GM19397 (cell line): ENCODE results near the gene GMFB.

ENCODE experiments used
- ATAC-seq: cut with Tn5 transposase; IDR thresholded peaks from one replicate; pipeline ENCODE4 v1.9.1; 2021; ENCODE audit warnings: mild to moderate bottlenecking, moderate library complexity; ENCODE audit not compliant: unreplicated experiment

GMFB gene

DNA sequence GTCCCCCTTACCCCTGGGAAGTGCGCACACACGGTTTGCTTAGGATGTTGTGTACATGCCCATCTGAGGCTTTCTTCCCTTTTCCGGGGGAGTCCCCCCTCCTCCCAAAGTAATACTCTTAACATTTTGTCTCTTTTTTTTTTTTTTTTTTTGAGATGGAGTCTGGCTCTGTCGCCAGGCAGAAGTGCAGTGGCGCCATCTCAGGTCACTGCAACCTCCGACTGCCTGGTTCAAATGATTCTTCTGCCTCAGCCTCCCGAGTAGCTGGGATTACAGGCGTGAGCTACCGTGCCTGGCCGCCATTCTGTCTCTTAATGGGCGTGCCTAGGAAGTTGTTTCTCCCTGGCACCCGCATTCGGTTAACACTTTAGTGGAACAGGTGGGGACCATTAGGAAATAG lies 4.5 kb upstream of the GMFB start:
- ATAC-seq = no peak

DNA sequence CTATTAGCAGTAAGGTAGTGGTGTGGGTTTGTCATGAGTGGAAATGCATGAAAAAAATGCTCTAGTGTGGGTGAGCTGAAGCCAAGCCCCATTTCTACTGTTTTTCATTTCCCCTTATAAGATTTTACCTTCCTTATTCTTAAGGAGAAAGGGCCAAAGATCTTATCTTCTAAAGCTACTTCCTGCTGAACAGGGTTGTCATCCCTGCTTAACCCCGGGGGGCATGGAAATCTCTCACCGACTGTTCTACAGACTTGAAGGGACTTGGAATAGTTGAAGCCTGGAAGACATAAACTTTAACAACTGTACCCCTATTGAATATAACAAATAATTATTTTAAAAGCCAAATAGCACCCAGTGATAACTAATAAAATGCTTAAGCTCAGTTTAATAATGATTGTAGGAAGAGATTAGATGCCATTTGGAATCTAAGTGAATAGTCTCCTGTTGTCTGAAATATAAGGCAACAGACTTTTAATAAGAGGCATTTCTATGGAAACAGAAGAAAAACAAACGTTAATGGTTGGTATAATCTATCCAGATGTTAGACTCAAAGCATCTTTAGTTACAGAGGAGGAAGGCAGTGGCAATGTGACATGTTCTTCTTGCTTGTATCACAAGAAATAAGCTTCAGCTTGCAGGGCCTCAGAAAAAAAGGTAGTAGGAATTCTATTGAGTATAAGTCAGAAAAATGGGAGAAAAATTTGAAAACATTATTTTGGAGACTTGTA lies 1.8 kb upstream of the GMFB start:
- ATAC-seq = no peak

DNA sequence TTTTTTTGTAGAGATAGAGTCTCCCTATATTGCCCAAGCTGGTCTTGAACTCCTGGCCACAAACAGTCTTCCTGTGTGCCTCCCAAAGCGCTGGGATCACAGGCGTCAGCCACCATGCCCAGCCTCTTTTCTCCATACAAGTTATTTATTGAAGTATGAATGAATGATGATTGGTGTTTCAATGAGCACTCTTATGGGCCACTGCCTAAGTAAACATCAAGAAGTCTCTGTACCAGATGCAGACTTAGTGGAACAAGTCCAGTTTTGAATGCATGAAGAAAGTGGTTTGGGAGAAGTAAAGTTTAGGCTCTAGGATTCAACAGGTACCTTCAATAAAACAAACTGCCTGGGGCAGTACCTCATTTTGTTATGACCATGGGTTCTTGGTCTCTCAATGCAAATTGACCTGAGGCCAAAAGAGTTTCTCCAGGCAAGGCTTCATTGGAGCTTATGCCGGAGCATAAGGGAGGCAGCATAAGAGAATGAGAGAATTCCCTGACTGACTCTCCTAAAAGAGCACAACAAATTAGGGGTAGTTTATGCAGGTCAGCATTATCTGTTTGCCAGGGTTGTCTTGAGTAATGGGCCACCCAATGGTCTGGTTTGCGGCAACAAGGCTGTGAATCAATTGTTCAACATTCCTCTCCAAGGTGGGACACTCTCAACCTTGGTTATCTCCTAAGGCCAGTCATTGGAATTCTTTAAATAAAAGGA lies 1.1 kb upstream of the GMFB start:
- ATAC-seq = no peak

DNA sequence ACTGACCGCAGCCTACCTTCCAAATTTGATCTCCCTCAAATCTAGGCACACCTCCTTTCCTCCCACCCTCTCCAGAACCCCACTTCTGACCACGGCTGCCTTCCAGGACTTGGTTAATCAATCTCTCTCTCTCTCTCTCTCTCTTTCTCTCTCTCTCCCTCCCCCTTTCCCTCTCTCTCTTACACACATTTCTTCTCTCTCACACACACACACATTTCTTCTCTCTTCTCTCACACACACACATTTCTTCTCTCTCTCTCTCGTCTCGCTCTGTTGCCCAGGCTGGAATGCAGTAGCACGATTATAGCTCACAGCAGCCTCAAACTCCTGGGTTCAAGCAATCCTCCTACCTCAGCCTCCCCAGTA lies 521 bp upstream of the GMFB start:
- ATAC-seq = no peak

DNA sequence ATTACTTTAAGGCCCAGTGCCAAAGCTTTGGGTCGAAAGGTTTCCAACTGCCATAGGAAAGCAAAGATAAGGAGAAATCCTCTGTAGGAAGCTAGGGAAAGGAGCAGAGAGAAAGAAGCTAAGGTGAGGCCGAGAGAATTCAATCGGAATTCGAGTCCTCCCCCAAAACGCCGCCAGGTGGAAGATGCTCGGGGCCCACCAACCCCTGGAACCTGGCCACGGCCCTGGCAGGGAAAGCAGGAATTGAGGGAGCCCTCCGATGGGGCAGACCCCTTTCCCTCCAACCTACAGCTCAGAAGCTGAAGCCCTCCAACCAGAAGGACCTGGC lies 498 bp downstream of the GMFB start:
- no peak for ATAC-seq

DNA sequence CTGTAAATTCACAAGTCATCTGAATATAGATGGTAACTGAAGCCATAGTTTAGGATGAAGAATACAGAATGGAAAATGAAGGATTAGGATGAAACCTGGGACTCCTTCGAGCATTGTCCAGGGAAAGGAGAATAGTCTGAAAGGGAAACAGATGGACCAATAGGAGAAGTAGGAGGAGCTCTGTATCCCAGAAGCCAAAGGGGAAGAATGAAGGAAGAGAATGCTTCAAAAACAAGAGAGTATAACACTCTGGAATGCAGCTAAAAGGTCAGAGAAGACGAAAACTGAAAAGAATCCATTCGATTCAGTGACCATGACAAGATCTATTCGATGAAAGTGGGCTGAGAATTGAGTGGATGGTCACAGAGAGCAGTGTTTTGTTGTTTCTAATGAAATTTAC lies 1.0 kb downstream of the GMFB start:
- no peak for ATAC-seq

DNA sequence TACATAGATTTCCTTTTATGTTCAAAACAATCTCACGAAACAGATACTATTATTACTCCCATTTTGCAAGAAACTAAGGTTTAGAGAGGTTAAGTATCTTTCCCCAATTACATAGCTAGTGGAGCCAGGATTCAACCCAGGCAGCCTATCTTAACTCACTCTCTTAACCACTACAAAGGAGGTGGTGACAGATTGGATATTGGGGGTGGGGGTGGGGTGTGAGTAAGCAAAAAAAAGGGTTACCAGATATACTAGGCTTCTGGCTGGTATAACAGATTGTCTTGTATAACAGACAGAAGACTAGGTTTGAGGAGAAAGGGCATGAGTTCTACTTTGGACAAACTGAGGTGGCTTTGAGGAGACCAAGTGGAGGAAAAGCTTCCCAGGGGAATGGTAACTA lies 2.1 kb downstream of the GMFB start:
- ATAC-seq = no peak

DNA sequence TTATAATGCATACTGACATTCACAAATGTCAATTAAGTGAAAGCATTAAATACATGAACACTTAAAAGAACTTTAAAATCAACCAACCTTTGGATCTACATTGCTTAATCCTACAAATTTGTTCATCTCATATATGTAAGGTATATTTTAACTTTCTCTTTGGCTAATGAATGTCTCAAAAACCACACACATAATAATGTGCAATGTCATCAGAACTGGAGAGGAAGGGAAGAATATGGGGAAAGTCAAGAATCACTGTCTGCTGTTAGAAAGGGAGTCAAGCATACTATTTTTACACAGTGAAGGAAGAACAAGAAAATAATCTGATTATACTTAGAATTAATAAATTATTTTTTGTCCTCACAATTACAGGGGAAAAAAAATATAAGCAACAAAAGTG lies 4.9 kb downstream of the GMFB start:
- no peak for ATAC-seq

DNA sequence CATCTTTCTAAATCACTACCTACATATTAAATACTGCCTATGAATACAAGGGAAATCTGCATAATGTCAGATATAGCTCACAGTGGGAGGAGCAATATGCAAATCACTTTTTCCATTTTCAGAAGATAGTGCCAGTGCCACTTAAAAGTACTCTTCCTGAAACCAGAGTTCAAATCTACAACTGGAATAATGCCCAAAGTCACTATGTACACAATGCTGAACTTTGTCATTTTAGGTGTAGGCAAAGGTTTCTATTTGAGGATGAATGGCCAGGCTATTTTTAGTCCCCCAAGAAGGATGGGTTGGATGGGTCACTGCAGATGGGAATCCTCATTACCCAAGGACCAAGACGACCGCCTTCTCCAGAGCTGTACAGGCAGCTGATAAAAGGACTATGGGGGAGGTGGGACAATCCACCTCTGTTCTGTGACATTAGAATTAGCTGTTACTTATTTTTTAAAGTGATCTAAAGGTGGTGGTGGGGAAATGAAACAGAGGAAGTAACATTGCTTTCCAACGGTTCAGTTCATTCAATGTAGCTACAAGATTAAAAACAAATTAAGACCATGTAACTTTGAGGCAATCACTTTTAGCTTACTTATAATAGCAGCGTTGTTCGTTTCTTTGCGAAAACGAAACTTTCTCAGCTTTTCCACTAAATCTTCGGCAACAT lies 5.6 kb downstream of the GMFB start:
- no peak for ATAC-seq

DNA sequence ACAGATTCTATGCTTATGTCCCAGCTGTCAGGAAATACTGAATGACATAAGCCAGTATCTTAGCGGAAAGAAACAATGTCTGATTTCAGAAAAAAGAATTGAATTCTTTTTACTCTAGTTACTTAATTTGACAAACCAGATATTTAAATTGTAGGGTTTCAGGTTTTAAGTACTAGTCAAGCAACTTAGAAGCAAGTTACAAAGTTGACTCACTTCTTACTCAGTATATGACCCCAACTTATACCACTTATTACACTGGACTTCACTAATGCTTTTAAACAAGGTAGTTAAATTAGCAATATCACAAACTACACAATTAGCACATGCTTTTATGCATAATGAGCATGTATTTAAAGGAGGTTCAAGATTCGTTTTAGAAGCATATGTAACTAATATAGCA lies 7.1 kb downstream of the GMFB start:
- no peak for ATAC-seq

DNA sequence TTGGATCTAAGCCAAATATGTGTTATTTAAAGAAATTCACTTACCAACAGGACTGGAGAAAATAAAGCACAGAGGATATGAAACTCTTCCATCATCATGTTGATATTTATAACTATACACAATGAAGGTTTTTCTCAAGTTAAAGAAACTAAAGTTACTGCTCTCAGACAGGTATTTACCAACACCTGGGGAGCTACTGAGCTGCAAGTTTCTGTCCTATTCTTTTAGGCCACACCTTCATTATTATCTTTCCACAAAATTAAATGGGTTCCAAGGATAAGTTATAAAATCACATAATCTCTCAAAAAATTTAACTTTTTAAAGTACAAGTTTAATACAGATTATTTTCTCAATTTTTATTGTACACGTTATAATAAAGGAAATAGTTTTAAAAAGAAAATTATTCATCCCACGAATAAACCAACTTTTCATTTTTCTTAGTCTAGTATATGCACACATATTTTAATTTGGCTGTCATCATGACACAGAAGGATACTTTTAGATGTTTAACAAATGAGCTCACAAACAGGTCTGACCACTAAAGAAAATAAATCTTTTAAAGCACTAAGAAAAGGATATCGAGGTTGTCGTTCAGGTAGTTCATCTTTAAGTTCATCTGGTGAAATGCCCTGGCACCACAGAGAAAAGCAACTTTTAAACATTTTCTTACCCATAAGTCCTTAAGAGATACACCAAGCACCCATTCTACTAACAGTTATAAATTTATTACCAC lies 7.8 kb downstream of the GMFB start:
- no peak for ATAC-seq

DNA sequence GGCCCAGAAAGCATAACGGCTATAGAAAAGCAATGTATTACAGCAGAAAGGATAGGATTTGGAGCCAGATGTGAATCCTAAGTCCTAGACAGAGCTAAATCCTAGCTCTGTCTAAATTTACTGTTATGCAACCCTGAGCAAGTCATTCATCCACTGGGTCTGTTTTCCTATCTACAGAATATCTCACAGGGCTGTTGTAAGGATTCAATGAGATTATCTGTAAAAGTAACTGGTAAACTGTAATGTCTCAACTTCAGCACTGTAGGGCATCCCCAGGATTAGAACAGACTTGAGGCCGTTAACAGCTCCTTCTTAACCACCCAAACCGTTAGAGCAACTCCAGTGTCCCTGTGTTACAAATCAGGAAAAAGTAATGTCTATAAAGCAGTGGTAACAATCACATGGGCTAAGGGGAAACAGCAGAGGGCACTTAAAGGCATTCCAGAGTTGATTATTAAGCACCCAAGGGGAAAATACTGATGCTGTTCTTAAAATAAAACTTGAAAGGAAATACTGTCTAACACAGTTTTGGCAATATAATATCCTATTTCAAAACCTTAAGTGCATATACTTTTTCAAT lies 10.1 kb downstream of the GMFB start:
- ATAC-seq = no peak

DNA sequence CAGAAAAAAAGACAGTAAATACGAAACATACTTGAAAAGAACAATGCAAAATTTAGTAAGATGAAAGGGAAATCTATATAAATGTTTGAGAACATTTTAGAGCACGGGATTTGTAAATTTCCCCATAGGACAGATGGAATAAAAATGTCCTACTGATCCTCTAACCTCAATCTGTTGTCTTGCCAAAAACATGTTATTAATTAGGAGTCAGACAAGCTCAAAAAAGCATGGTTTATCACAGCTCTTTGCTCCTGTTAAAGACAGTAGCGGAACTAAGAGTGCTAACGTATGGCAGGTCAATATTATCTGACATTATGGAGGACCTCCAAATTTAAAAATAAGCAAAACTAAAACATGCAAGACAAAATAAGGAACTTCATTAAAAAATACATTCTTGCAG lies 12.9 kb downstream of the GMFB start:
- ATAC-seq = no peak

DNA sequence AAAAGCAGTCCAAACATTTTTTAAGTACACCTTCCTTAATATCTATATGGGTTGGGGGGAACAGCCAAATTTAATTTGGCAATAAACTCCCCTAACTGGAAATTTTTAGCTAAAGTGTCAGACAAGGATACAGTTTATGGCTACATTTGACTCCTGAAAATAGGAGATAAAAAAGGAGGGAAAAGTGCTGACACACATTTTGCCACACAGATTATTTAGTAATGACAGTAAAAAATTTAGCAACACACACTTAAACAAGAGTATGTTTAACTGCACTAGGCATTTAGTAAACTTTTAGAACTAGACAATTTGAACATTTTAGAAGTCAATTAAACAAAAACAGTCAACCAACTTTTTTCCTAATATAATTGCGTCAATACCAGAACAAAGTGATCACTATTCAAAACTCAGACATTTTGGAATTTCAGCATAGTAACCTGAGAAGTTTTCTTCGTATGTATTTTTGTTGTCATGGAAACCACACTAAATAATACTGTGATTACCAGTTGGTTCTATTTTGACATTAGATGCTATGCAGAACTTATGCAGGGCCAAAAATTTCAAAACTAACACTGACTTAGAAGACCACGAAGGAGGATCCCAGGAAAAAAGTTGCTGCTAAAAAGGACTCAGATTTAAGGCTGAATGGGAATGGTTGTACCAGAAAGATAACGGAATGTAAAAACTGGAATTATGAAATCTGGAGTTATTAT lies 13.4 kb downstream of the GMFB start:
- no peak for ATAC-seq

DNA sequence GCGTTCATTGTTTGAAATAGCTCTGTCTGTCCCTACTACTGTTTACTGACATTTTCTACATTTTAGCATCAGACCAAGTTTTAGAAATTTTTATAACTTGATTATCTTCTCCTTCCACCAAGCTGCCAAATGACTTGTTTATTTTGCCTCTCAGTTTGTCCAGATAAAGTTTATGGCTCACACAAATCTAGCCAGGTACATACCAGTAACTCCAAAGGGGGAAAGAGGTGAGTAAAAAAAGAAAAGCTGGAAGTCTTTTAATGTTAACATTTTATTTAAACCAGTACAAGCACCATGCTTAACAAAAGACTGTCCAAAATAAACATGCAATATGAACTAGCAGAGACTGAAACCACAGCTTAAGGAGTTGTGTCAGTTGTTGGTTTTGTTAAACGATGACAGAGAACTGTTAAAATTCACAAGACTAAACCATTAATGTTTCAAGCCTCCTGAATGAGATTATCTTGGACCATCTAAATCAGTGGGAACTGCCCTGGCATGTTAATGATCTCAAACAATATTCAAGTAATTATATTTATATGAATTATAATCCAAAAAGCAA lies 14.5 kb downstream of the GMFB start:
- no peak for ATAC-seq

DNA sequence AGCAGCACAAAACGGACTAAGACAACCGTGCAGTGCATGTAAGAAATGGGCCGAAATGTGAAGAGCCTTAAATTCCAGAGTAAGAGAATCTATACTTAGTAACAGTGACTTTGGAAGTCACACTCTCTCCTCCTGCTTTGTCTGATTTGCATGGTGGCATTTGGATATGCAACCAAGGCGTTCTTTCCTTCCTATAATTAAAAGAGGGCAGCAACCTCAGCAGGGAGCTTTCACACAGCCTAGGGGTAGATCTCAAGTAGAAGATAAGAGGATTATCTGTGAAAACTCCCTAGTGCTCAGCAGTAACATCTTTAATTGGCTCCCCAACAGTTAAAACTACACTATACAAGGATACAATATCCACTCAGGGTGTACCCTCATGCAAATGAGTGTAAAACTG lies 16.5 kb downstream of the GMFB start:
- no peak for ATAC-seq

DNA sequence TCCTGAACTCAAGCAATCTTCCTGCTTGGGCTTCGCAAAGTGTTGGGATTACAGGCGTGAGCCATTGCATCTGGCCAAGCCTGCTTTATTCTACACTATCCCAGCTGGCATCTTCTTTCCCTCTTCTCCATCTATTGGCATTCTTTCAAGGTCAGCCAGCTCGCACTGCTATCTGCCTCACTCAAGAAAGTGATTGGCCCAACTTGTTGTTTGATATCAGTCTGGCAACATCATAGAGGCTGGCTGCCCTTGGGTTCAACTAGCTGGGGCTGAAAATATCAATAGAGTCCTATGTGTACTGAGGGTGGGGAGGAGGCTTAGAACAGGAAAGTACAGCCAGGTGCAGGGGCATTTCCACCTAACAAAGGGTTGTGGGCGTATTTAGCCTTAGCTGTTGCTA lies 17.1 kb downstream of the GMFB start:
- no peak for ATAC-seq

DNA sequence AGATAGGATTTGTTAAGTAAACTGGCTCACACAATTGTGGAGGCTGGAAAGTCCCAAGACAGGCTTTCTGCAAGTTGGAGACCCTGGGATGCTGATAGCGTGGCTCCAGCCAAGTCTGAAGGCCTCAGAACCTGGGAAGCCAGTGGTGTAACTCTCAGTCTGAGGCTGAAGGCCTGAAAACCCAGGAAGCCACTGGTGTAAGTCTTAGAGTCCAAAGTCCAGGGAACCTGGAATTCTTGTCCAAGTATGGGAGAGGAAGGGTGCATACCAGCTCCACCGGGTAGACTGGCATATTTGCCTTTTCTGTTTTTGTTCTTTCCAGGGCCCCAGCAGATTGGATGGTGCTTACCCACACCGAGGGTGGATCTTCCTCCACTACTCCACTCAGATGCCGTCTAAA lies 18.1 kb downstream of the GMFB start:
- no peak for ATAC-seq

DNA sequence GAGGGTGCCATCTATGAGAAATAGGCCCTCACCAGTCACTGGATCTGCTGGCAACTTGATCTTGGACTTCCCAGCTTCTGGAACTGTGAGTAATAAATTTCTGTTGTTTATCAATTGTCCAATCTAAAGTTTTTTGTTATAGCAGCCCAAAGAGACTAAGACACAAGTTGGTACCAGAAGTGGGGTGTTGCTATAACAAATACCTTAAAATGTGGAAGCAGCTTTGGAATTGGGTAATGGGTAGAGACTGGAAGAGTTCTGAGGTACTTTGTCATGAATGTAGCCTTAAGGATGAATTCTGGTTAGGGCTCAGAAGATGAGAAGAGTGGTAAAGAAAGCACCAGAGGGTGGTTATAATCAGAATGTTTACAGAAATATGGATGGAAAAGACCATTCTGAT lies 21.5 kb downstream of the GMFB start:
- no peak for ATAC-seq

DNA sequence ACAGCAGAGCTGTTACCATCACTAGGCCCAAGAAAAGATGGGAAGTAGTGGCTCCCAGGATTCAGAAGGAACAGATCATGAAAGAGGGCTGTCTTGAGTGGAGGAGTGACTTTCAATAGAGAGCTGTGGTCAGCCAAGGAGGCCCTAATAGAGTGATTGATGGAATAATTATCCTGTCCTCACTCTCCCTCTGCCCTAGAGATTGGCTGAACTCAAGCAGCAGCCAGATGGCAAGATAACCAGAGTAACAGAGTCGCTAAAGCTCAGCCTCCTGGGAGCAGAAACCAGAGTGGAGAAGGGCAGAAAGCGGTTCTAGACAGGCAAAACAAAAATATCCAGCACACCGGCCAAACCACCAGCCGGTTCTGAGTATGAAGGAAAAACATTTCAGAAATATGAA lies 23.1 kb downstream of the GMFB start:
- no peak for ATAC-seq

DNA sequence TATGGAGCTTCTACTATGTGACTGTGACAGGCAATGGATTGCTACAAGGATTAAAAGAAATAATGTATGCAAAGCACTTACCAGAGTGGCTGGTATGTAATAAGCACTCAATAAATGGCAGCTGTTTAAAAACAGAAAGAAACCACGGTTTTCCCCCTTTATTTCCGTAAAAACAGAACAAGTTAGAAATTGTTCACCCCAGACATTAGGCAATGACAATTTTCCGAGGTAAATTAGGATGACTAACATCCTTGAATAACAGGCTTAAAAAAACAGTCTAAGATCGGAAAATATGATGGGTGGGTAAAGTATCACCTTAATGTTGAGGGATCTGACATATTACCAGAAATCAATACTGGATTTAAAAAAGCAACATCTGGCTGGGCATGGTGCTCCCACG lies 26.7 kb downstream of the GMFB start:
- ATAC-seq = no peak
